ENCODE data around the gene RBM39.

RBM39 gene

DNA sequence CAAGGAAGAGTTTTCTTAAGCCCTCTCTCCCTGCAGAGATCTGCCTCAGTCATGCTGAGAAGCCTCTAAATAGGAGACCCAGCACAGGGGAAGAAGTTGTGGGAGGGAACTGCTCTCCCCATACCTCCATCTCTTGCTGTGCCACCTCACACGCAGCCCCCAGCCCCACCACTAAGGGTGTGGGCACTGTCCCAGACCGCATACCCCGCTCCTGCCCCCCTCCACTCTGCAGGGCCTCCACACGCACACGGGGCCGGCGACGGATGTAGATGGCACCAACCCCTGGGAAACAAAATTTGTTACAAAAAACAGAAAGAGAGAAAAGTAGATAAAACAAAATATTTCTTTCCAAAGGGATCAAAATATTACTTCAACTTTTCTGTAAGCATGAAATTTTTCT is 67.1 kb downstream of the RBM39 start:
- DNase-seq (ENCODE audit: low spot score): no peak

DNA sequence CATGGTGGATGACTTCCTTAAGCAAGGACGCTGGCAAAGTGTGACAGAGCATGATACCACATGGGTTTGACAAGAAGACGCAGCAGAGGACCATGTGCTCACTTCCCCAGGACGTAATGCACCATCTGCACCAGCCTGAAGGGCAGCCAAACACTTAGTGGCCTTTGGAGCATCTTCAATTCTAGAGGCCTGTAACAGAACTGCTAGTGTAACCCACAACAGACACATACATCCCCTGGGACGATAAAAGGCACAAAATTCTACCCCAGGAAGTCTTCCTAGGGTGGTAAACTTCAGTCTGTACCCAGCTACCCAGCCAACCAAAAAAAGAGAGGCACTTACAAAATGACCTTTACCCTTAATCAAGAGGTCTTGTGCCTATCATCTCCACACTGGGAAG is 68.2 kb downstream of the RBM39 start:
- no peak for DNase-seq (ENCODE audit: low spot score)

DNA sequence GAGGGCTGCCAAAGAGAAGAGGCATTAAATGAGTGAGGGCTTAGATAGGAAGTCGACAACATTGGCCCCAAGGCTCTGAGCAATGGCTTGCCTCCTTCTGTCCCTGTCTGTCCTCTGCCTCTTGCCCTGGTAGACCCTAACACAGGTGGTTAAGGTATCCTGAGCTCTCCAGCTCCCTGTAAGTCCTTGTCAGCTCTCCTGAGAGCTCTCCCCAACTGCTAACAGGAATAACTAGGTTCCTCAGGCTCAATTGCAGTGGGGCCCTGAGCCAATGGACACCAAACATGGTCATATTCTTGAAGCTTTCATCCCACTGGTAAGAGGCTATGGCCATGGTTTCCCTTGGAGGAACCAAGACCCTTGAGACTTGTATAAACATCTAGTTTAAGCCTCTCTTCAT is 72.4 kb downstream of the RBM39 start:
- DNase-seq (ENCODE audit: low spot score): no peak

DNA sequence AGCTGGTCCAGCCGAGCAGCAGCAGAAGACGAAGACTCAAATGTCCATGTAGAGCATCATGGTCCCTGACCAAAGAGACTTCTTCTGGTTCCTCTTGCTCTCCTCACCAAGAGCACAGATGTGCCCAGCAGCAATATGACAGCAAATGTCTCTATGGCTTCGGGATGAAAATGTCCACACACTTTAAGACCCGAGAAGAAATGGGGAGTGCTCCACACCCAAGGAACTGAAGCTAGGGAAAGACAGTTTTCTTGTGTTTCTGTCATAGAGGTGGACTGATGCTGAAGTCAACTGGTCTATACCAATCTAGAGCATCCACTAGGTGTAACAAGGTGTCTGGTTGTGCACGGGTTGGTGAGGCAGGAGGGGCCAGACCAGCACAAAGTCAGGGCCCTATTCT is 72.8 kb downstream of the RBM39 start:
- DNase-seq (ENCODE audit: low spot score): no peak

- DNase-seq (ENCODE audit: low spot score): no peak
Measured at GRCh38 chr20:35665949-35666288, 76.1 kb downstream of the RBM39 start.

DNA sequence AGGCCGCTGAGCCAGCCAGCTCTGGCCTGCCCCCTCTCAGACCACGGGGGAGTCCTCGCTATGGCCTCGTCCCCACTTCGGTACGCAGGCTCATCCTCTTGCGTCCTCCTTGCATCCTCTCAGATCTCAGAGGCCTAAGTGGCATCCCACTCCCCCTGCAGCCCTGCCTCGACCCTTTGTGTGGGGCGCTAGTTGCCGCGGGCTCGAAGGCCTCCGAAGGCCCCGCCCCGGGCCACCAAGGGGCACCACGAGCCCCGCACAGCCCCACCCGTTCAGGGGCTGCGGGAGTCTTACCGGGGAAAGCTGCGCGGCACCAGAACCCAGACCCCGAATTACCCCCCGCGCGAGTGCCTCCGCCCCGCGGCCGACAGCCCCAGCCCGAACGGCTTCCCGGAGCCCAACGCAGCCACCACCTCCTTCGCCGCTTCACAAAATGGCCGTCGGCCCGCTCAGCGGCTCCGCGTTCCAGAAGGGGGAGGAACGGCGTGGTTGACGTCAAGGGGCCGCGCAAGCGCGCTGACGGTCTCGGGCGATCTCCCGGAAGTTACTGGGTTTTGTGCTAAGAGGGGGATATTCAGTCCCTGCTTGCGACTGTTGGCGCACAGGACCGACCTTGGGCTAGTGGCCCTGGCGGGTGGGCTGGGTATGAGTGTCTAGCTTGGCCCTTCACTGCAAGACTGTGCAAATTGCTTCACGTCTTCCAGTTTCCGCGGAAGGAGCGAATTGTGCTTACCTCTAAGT is 77.4 kb downstream of the RBM39 start, which contains the start of the genes CPNE1 and RBM12:
TSS of gene CPNE1 (minus strand) at position 435 of the 741 bp plus-strand sequence. CDS start 31,977 bp downstream, outside the sequence.
TSS of gene RBM12 (minus strand) at position 435 of the 741 bp plus-strand sequence. CDS start 9,578 bp downstream, outside the sequence.
- DNase-seq (ENCODE audit: low spot score): peak; percentile 95

DNA sequence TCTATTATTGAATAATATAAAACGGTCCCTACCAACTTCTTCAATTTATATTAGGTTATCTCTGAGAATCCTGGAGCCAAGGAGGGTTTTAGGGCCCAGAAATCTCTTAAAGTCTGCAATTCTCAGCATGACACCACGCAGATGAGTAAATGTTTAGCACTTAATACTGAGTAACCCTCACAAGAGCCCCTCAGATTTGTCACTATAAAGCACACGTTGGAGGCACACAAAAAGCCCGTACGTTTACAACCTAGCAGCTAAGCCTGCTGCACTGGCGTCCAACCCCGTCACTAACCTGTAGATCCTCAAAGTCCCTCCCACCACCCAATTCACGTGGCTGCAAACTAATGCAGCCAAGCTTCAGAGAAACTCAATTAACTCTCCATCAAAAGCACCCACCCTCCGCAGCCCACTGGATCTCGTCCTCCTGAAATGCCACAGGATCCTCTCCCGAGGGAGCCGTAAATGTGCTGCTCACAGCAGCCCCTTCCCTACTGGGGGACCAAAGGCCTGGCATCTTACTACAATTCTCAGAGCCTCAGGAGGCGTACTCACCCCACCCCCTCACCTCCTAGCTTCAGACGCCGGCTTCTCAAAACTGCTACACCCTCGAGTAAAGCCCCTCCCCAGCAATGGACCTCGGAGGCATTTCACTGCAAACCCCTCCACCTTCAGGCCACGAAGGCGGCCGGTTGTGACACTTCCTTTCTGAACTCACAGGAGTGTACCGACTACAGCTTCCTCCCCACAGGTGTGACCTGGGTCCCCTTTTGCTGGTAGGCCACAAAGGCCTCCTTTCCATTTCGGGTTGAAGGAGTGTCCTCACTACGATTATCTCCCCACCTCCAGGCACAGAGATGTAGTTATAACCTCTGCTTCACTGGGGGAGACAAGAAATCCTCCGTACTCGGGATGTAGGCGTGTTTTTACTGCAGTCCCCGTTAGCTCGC is 78.3 kb downstream of the RBM39 start:
- peak; percentile 58 for DNase-seq (ENCODE audit: low spot score)

- peak; percentile 40 for DNase-seq (ENCODE audit: low spot score)
Measured at GRCh38 chr20:35662551-35662950, 79.5 kb downstream of the RBM39 start.

- no peak for DNase-seq (ENCODE audit: low spot score)
Measured at GRCh38 chr20:35661908-35662307, 80.2 kb downstream of the RBM39 start.

- DNase-seq (ENCODE audit: low spot score): peak; percentile 44
Measured at GRCh38 chr20:35661053-35661452, 81.0 kb downstream of the RBM39 start.

GRCh38 chr20:35660122-35660937 is 81.7 kb downstream of the RBM39 start:
- peak; percentile 32 for DNase-seq (ENCODE audit: low spot score)

DNA sequence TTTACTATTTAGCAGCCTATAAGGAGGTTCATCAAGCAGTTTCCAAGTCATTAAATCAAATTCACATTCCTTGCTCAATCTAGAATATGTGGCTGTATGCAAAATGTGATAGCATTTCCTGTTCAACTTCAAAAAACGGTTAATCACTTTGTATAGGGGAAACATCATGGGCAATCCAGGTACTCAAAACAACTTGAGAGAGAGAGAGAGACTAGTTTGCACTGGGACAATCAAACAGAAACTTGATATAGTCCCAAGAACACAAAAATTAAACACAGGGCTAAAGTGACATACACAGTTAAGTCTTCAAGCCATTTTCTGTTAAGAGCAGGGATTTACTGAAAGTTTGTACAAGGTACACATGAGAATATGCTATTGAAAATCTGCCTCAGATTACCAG is 84.8 kb downstream of the RBM39 start:
- no peak for DNase-seq (ENCODE audit: low spot score)

DNA sequence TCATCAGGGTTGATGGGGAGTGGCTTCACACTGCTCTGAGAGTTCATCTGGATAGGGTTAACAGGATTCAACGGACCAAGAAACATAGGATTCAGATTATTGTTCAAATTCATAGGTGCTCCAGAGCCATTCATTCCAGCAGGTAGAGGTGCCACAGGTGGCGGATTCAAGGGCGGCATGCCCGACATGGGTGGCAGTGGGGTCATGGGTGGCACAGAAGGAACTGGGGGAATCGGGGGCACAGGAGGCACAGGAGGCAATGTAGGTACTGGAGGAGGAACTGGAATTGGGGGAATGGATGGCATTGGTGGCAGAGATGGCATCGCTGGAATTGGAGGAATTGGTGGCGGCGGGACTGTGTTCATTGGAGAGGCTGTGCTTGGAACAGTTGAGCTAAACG is 87.6 kb downstream of the RBM39 start:
- DNase-seq (ENCODE audit: low spot score): no peak

DNA sequence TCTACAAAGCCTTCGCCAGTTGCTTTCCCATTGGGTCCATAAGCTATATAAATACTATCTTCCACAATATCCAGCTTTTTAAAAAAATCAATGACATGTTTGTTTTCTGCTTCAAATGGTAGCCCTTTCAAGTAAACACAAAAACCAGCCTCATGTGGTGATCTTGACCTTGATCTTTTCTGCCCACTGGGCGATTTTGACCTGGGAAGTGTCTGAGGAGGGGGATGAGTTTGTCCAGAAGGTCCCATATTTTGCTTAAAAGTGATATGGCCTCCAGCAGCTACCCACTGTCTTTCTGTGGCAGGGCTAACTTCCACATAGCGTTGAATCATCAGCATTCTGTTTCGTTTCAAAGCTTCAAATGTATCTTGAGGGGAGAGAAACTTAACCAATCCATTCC is 88.2 kb downstream of the RBM39 start:
- DNase-seq (ENCODE audit: low spot score): no peak

All from activated CD4-positive, alpha-beta T cell treated with anti-CD3 and anti-CD28 coated beads, Interleukin-2, Interleukin-4, amounts not matched to agents 100 ng/mL and 50 ng/mL, durations not matched to agents 16 hours and 8 hours (primary cell).